NCI-H128 (cell line): ENCODE data around the gene MEIKIN.

ENCODE experiments used
- DNase-seq: peaks from one replicate; lab custom pipeline; 2025; ENCODE audit not compliant: unreplicated experiment; lab: John Stamatoyannopoulos, UW

The MEIKIN gene, protein sequence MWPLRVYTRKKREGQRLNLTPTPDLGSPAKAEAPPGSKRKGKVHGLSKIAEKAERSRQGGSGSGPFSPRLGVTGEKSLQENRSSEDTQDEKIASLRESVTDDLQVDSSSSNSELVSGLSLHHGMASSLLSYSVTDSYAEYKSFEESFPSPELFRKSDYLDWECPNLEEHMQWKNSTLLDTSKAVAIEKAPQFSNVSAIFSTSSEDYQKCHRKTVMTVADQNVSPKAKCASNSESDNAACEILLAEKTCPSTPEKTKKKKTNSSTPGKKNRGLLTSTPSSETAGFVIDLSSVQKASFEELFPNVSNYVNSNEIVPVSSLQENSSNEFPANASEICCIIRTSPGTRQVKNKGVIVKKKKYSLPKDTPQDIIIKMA

GRCh38 chr5:131945551-131946168 is at the start of gene MEIKIN:
MEIKIN (minus strand) TSS chr5:131945663; CDS start chr5:131945505, 158 bp downstream.
- DNase-seq = no peak

- no peak for DNase-seq
Observed at GRCh38 chr5:131994533-131995226, 49.2 kb upstream of the MEIKIN start.

DNA sequence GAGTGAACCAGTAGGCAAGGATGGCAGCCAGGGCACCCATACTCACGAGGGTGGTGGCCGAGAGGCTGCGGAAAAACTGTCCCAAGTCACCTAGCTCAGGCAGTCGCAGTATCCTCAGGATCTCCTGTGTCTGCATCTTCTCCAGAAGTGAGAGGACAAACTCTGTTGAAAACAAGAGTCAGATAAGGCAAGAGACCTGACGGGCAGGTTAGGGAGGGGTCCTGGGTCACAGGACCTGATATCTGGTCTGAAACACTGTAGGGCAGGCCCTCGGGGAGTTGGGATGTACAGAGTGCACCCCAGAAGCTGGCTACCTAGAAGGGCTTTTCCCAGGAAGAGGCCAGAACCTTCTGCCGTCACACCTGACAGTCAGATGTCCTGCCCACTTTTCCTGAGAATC is 48.6 kb upstream of the MEIKIN start:
- no peak for DNase-seq

GRCh38 chr5:131993676-131994075 is 48.2 kb upstream of the MEIKIN start:
- no peak for DNase-seq

DNA sequence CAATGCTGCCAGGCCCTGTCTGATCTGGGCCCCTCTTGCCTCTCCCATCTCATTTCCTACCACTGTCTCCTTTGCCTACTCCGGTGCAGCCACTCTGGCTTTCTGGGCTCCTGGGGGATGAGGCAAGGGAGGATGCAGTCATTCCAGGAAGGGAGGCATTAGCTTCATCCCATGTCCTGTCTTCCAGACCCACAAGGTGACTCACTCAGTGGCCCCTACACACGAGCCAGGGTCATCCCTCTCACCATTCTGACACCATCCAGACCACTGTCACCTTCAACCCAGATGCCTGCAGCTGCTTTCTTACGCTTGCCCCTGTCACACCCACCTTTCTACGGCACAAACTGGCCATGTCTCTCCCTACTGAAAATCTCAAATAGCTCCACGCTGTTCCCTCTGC is 46.9 kb upstream of the MEIKIN start:
- no peak for DNase-seq

GRCh38 chr5:131991593-131992324 is 46.3 kb upstream of the MEIKIN start:
- DNase-seq = no peak

DNA sequence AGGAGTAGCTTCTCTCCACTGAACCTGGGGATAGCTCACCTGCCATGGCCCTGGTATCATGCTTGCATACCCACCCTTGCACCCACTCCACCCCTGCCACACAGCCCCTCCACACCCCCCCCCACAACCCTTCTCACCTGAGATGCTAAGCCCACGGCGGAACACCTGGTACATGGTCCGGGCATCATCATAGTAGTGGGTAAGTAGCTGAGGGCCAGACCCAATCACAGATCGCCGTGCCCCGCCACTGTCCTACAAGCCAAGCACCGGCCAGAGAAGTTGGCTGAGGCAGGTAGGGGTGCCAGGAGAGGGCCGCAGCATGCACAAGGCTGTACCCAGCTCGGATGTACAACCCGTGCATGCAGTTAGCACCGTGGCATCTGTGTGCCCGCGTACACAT is 45.3 kb upstream of the MEIKIN start:
- no peak for DNase-seq

DNA sequence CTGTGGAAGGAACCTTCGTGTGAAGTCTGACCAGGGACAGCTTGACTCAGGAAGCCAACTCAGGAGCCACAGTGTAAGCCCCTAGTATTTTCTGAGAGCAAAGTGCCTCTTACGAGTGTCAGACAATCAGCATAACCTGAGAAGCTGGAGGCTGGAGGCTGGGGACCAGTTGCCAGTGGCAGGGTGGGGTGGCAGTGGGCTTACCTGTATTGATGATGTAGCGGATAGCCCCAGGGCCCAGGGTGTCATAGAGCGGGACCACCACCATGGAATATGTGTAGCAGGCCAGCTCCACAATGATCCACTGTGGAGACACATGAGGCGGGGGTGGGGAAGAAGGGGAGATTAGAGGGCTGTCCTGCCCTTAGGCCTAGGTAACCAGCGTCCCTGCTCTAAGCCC is 43.1 kb upstream of the MEIKIN start:
- DNase-seq = no peak

- no peak for DNase-seq
Observed at GRCh38 chr5:131987251-131987650, 41.8 kb upstream of the MEIKIN start.

DNA sequence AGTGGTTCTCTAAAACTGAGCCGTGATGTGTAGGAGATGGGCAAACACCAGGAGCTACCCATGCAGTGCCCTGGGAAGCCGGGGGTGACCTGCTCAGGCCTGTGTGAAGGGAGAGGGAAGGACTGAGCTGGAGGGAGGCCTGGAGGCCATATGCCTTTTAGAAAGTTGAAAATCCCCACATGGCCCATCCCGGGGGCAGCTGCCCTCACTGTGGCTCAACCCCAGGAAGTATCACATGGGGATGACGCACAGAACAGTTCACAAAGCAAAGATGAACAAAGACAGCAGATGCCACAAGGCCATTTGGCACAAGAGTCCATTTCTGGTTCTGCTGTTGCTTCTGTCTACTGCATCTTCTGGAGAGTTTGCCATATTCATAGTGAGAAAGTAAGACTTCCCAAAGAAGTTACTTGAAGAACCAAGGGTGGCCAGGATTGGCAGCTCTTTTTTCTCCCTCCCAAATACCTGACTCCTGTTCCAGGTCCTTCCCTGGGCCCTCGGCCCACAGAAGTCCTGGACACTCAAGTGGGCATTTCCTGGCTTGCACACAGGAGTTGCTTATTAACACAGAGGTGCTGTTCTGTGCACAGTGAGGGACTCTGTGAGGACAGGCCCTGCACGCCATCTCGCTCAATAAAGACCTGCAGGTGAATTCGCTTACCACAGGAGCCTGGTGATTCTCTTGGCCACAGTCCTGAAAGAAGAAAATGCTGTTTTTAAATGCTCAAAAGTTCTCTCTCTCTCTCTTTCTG is 40.9 kb upstream of the MEIKIN start:
- DNase-seq = no peak

DNA sequence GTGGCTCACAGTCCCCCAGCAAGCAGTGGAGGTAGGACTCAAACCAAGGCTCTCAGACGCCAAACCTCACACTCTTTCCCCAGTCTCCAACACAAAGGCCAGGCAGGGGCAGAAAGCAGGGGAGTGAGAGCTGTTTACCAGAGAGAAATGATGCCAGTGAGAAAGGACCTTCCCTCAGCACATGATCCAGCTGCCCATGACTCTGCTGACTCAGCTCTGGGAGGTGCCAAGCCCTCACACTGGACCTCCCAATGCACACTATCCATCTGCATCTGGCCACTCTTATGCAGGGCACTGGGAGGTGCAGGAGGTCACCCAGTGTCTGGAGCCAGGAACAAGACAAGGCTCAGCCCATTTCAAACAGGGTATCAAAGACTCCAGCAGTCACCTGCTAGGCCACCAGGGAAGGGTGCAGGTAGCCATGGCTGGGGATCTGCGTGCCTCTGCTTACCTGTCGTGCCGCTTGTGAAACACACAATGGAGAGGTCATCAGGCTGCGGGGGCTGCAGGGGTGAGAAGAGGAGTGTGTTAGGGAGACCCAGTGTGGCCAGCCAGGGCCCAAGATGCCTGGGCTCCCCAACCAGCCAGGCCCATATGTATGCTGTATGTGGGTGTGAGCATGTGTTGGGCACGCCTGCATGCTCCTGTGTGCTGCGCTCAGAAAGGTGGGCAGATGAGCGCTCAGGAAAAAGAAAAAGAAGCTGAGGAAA is 39.6 kb upstream of the MEIKIN start:
- DNase-seq = no peak

GRCh38 chr5:131983244-131983771 is 37.8 kb upstream of the MEIKIN start:
- DNase-seq = no peak

DNA sequence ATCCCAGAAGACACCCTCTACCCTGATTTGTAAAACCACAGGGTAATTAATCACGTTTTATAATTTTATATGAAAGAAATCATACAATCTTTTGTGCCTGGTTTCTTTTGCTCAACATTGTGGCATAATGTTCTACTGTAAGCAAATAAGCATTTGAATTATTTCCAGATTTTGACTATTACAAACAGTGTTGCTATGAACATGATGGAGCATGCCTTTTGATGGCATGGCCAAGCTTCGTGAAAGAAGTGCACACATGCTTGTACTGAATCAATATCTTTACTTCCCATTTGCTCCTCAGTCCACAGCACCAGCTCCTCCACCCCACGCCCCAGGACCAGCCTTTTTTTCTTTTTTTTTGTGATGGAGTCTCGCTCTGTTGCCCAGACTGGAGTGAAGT is 36.1 kb upstream of the MEIKIN start:
- no peak for DNase-seq

DNA sequence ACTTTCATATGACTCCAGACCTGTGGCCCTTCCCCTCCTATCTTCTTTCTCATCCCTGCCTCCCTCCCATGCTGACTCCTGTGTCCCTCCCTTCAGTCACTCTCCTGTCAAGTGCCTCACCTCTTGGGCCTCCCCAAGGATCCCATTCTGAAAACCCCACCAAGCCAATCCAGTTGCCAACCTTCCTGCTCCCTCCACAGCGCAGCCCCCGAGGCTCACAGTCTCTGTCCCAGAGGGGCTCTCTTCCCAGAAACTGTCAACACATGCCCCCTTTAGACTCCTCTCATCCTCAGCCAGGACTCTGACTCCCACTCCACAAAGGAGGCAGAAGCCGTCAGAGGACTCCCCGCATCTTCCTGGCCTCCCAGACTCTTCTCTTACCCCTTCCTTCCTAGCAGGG is 35.2 kb upstream of the MEIKIN start:
- no peak for DNase-seq

GRCh38 chr5:131979816-131980215 is 34.4 kb upstream of the MEIKIN start:
- DNase-seq = no peak

DNA sequence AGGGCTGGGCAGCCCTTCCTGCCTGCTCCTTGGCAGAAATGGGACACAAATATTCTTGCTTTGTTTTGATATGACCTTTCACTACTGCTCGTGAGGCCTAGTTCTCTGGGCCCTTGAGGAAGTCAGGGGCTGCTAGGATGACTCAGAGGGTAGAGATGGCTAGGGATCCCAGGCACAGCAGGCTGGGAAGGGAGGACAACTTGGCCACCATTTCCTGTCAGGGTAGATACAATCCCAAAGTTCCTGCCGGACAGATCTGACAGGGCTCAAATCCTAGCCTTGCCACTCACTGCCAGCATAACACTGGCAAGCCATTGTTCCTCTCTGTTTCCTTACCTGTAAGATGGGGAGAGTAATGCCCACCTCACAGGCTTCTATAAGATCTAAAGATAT is 31.7 kb upstream of the MEIKIN start:
- no peak for DNase-seq

- no peak for DNase-seq
Observed at GRCh38 chr5:131976414-131977211, 31.1 kb upstream of the MEIKIN start.

DNA sequence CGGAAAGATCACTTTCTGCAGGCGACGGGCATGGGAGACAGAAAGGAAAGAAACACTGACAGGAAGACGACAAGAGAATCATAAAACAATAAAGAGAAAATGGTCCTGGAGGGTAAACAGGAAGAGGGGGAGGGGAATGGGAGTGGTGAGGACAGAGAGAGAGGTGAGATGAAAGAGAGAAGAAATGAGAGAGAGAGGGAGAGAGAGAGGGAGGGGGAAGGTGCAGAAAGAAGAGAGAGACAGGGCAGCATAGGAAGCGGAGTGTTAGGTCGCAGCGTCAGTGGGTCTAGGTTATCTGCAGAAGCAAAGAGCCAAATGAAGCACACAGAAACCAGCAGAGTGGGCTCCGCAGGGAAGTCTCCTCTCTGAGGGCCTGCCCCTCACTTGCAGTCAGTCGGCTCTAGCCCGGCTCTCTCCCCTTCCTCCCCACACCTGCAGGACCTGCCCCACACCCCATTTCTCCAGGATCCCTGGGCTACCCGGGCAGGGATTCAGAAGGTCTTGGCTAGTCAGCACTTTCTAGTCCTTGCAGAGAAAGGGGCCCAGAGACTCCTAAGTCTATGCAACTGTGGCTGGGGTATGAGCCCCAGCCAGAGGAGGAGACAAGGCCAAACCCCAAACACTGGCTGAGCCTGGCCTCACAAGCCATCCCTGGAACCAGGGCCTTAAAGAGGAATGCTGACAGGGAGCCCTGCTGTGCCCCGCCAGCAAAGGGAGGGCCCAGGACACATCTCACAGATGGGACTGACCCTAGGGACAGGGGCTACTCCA is 29.7 kb upstream of the MEIKIN start:
- no peak for DNase-seq

DNA sequence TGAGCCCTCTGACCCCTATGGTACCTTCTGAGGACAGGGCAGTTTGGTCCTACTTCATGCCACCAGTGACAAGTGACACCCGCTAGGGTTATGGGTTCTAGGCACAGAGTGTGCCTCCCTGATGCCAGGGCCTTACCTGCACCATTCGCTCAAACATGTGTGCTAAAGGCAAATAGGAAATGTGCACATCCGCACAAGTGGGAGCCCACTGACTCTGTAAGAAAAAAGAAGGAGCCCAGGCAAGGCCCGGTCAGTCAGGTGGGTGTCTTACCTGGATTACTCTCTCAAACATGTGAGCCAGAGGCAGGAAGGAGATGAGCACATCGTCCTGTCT is 29.1 kb upstream of the MEIKIN start:
- no peak for DNase-seq
